Upper lobe of left lung (tissue), 4 donors: ENCODE results near the gene HSPBP1.

ENCODE experiments used
- POLR2AphosphoS5 ChIP-seq, 2 donors: sonication (generic); formaldehyde crosslinking; IDR thresholded peaks; one replicate each; pipeline ENCODE4 v1.5.1; 2017; ENCODE audit warnings: antibody characterized with exemption in 2 of 2
- TF ChIP-seq, protein P1 (sequence below), 6 experiments: fragments of 450-650 bp in 4 of 6; fragments of 200-600 bp in 2 of 6; sonication (generic) in 2 of 6; IDR thresholded peaks; one replicate each; pipeline ENCODE4 v1.5.1; 2016 to 2019; ENCODE audit warnings: antibody characterized with exemption in 6 of 6

DNA sequence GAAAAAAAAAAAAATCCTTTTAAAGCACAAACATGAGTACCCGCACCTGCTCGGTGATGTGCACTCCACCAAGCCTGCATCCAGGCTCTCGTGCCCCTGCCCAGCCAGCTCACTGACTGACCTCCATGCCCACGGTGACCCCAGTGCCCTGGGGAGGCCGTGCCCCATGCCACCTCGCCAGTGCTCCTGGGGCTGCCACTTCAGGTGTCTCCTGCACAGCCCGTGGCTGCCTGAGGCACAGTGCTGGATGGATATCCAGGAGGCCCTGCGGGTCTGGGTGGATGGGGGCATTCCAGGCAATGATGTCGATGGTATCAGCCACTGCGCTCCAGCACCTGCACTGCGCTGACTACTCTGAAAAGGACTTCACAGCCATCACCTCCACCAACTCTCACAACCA, 30.1 kb downstream of the HSPBP1 start:
- TF ChIP-seq, protein P1, sequence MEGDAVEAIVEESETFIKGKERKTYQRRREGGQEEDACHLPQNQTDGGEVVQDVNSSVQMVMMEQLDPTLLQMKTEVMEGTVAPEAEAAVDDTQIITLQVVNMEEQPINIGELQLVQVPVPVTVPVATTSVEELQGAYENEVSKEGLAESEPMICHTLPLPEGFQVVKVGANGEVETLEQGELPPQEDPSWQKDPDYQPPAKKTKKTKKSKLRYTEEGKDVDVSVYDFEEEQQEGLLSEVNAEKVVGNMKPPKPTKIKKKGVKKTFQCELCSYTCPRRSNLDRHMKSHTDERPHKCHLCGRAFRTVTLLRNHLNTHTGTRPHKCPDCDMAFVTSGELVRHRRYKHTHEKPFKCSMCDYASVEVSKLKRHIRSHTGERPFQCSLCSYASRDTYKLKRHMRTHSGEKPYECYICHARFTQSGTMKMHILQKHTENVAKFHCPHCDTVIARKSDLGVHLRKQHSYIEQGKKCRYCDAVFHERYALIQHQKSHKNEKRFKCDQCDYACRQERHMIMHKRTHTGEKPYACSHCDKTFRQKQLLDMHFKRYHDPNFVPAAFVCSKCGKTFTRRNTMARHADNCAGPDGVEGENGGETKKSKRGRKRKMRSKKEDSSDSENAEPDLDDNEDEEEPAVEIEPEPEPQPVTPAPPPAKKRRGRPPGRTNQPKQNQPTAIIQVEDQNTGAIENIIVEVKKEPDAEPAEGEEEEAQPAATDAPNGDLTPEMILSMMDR (IDR thresholded peaks at IDR 0.05) = no peak
- no peak for TF ChIP-seq POLR2AphosphoS5 (IDR thresholded peaks at IDR 0.05)
